ENCODE measurements around the gene SEZ6L.

The SEZ6L gene

GRCh38 chr22:26302726-26303125 lies 133.5 kb downstream of the SEZ6L start:
- TF ChIP-seq CTCF (IDR thresholded peaks at IDR 0.05; ENCODE audit: low read depth, low read length): no peak
- no peak overlapping the region for H3K4me3 ChIP-seq (ENCODE audit: low read depth, low read length)

GRCh38 chr22:26303475-26303874 lies 134.2 kb downstream of the SEZ6L start:
- H3K4me3 ChIP-seq (ENCODE audit: low read depth, low read length): no peak overlapping the region
- TF ChIP-seq CTCF (IDR thresholded peaks at IDR 0.05; ENCODE audit: low read depth, low read length): no peak

GRCh38 chr22:26304730-26305129 lies 135.5 kb downstream of the SEZ6L start:
- no peak for TF ChIP-seq CTCF (IDR thresholded peaks at IDR 0.05; ENCODE audit: low read depth, low read length)
- no peak overlapping the region for H3K4me3 ChIP-seq (ENCODE audit: low read depth, low read length)

GRCh38 chr22:26308467-26308866 lies 139.2 kb downstream of the SEZ6L start:
- TF ChIP-seq CTCF (IDR thresholded peaks at IDR 0.05; ENCODE audit: low read depth, low read length): no peak
- no peak overlapping the region for H3K4me3 ChIP-seq (ENCODE audit: low read depth, low read length)

- no peak overlapping the region for H3K4me3 ChIP-seq (ENCODE audit: low read depth, low read length)
- TF ChIP-seq CTCF (IDR thresholded peaks at IDR 0.05; ENCODE audit: low read depth, low read length): no peak
Observed at GRCh38 chr22:26310616-26311015, 141.4 kb downstream of the SEZ6L start.

- TF ChIP-seq CTCF (IDR thresholded peaks at IDR 0.05; ENCODE audit: low read depth, low read length): no peak
- no peak overlapping the region for H3K4me3 ChIP-seq (ENCODE audit: low read depth, low read length)
Observed at GRCh38 chr22:26313291-26313690, 144.0 kb downstream of the SEZ6L start.

GRCh38 chr22:26314171-26314570 lies 144.9 kb downstream of the SEZ6L start:
- no peak for TF ChIP-seq CTCF (IDR thresholded peaks at IDR 0.05; ENCODE audit: low read depth, low read length)
- H3K4me3 ChIP-seq (ENCODE audit: low read depth, low read length): no peak overlapping the region
